Measurements from ENCODE around the gene SYPL1.

The SYPL1 gene

DNA sequence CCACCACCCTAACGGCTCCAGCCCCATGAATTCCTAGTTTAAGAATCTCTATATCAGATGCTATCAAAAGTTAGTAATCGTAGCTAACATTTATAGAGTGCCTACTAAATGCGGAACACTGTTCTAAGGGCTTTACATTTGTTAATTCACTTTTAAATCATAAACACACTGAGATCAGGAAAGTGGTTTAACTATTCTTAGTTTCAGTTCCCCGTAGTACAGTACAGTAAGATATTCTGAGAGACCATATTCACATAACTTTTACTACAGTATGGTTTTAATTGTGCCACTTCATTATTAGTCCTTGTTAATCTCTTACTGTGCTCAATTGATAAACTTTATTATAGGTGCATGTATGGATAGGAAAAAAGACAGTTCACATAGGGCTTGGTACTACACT is 22.5 kb downstream of the SYPL1 start:
- no peak for DNase-seq

GRCh38 chr7:106088014-106088413 is 24.1 kb downstream of the SYPL1 start:
- no peak for DNase-seq

DNA sequence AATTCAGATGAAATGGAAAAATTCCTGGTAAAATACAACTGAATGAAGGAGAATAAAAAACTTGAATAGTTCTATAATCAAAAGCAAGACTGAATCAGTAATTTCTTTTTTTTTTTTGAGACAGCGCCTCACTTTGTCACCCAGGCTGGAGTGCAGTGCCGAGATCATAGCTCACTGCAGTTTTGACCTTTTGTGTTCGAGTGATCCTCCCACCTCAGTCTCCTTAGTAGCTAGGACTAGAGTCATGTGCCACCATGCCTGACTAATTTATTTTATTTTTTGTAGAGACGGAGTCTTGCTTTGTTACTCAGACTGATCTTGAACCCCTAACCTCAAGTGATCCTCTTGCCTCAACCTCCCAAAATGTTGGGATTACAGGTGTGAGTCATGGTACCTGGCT is 26.1 kb downstream of the SYPL1 start:
- DNase-seq = no peak

DNA sequence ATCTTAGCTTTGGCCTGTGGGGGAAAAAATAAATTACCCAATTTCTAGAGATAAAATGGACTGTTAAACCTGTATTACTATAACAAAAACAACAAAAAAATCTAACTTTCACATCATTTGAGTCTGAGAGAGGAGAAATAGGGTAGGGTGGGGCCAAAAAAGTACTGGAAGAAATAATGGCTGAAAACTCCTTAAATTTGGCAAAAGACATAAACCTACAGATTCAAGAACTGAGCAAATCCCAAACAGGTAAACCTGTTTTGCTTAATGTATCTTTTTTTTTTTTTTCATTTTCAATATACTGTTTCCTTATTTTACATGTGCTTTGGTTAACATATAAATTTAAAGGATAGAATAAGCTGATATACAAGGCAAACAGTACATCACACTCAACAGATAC is 27.1 kb downstream of the SYPL1 start:
- no peak for DNase-seq

GRCh38 chr7:106083717-106084116 is 28.4 kb downstream of the SYPL1 start:
- no peak for DNase-seq

DNA sequence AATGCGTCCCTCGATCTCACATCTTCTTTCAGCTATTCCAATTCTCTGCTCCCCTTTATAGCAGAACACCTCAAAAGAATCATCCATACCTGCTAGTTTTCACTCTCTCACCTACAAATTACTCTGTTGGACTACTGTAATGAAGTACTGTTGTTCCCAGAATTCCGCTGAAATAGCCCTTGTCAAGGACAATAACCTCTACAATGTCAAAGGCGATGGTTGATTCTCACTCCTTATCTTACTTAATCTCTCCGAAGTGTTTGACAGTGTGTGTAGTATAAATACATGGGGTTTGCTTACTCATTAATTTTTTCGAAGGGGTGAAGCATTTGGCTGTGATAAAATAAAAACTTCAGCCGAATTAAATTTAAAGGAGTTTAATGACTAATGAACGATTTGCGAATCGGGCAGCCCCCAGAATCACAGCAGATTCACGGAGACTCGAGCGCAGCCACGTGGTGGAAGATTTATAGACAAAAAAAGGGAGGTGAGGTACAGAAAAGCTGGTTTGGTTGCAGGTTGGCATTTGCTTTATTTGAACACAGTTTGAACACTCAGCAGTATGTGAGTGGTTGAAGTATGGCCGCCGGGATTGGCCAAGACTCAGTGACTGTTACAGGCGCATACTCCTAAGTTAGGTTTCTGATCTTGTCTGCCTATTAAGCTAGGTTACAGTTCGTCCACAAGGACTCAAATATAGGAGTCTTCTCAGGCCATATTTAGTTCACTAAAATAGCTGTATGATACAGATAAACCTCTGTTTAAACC is 29.8 kb downstream of the SYPL1 start:
- DNase-seq = no peak

GRCh38 chr7:106080300-106080987 is 31.7 kb downstream of the SYPL1 start:
- DNase-seq = no peak

DNA sequence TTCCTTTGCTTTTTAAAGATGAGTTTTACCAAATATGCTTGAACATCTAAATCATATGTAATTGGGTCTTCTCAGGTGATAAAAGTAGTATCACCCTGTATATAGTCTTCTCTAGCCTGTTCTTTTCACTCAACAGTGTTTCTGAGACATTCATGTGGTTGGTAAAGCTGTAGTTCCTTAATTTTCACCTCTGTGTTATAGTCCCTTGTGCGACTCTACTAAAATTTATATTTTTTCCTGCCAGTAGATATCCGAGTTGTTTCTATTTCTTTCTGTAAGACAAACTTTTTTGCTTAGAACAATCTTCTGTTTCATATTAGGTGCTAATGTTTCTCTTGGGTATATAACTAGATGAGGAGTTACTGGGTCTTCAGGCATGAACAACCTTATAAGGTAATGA is 35.6 kb downstream of the SYPL1 start:
- DNase-seq = no peak

DNA sequence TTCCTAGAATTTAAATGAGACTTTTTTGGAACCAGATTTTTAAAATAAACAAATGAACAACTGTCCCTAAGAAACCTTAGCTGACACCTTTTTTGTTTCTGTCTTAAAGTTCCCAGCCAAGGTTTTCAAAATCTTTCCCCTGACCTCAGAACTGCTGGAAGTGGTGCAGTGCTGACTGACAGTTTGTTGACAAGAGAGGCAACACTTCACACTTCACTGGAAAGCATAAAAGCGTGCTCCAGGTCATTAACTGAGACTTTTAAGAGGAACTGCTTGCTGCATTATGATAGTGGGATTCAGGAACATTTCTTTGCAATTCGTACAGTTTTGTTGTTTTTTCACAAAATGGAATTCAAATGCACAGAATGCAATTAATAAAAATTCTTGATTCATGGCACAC is 36.2 kb downstream of the SYPL1 start:
- no peak for DNase-seq

GRCh38 chr7:106074257-106074656 is 37.9 kb downstream of the SYPL1 start:
- DNase-seq = no peak

DNA sequence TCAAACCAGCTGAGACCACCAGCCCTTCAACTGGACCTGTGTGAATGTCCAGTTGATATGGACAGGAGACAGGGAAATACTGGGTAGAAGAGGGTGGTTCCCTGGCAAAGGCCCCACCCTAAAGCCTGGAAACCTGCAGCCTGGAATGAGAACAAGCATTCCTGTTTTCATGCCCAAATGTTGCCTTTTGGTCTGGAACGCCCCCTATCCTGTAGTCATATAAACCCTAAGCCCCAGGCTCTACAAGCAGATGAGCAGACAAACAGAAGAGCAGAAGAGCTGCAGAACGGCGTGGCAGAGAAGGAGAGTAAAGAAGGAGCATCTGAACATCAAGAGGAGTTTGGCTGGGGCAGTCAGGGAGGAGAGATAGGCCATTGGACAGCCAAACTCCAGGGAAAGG is 38.4 kb downstream of the SYPL1 start:
- DNase-seq = no peak

DNA sequence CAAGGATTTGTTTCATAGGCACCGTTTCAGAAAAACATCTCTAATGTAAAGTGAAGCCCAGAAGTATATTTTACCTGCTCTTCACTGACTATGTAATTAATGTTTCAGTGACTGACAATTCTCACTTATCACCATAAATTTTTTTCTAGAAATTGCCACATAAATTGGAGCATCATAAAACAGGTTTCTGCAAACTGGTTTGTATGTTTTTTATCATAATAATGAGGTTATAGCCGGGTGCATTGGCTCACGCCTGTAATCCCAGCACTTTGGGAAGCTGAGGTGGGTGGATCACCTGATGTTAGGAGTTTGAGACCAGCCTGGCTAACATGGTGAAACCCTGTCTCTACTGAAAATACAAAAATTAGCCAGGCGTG is 39.4 kb downstream of the SYPL1 start:
- DNase-seq = no peak

- no peak for DNase-seq
These were observed 40.0 kb downstream of the SYPL1 start for GRCh38 chr7:106071999-106072714.

- no peak for DNase-seq
These were observed 40.6 kb downstream of the SYPL1 start for GRCh38 chr7:106071356-106071998.

- DNase-seq = no peak
These were observed 41.4 kb downstream of the SYPL1 start for GRCh38 chr7:106070567-106071254.

- DNase-seq = no peak
These were observed 41.9 kb downstream of the SYPL1 start for GRCh38 chr7:106070201-106070551.

GRCh38 chr7:106069471-106070200 is 42.5 kb downstream of the SYPL1 start:
- DNase-seq = no peak

GRCh38 chr7:106068986-106069385 is 43.1 kb downstream of the SYPL1 start:
- DNase-seq = peak; percentile 46

- DNase-seq = no peak
These were observed 43.6 kb downstream of the SYPL1 start for GRCh38 chr7:106068538-106068961.

DNA sequence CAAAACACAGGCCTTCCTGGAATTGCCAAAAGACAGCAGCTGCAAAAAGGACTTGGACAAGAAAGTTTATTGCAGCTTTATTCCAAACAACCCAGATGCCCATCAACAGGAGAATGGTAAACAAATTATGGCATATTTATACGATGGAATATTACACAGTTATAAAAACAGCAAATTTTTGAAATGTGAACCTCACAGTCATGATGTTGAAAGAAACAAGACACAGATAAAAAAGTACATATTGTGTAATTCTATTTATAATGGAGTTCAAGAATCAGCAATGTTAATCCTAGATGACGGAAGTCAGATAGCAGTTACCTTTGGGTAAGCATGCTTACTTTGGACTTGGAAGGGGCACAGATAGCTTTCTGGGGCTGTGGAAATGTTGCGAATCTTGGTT is 44.4 kb downstream of the SYPL1 start:
- no peak for DNase-seq

- no peak for DNase-seq
These were observed 46.3 kb downstream of the SYPL1 start for GRCh38 chr7:106065575-106066500.
